Measurements from ENCODE around the gene PLCB4. TPM values are rescaled to one million over a fixed set of nuclear protein-coding genes. Genes with fewer than 3 reads are reported as not detected.

PLCB4 gene
- total and polyA plus RNA-seq, 5 donors = 9.4 to 42.2 (median 27.7) TPM

DNA sequence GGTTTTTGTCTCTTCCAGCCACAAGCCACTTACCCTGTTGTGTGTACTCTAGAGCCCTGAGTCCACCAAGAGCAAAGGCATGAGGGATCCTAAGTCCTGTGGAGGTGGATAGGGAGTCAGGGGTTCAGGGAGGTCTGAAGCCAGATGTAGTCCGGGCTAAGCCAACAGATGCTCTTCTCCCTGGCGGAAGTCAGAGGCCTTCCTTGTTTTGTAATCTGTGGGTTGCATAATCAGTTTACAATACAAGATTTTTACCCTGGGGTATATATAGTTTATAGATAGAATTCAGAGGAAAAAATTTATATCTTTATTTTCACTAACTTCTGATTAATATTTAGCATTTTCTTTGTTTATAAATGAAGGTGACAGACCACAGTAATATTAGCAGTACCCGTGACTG lies 454.7 kb downstream of the PLCB4 start:
- Histone ChIP-seq H3K27me3 (ENCODE audit: control insufficient read depth, insufficient read depth) (no peaks in the 10 kb centered on the region), H3K9me3 (ENCODE audit: control insufficient read depth, low read length) (no peaks in the 10 kb centered on the region), H3K27ac (ENCODE audit: low read length) (no peak overlapping the region), H3K4me1 (ENCODE audit: control insufficient read depth, insufficient read depth, low read length) (no peaks in the 10 kb centered on the region), H3K4me3 (ENCODE audit: low read length) (no peak overlapping the region)
- 79% methylated on average over 3 of the region's 3 CpGs for WGBS
- intact Hi-C loops (cut with DNase I) = no loop called here
- ATAC-seq (no peak), DNase-seq (no peak)
